Measurements from ENCODE around the gene CCDC185. TPM values are rescaled to one million over a fixed set of nuclear protein-coding genes. Genes with fewer than 3 reads are reported as not detected.
"Not testable (repeated sequence)": the region's sequence is repeated elsewhere in the genome, so short reads cannot be mapped to it uniquely, and the experiment has no call there.

Gene CCDC185
- total and polyA plus RNA-seq, 3 donors from 2014 or later = 17.2 to 64.8 (median 29.8) TPM

DNA sequence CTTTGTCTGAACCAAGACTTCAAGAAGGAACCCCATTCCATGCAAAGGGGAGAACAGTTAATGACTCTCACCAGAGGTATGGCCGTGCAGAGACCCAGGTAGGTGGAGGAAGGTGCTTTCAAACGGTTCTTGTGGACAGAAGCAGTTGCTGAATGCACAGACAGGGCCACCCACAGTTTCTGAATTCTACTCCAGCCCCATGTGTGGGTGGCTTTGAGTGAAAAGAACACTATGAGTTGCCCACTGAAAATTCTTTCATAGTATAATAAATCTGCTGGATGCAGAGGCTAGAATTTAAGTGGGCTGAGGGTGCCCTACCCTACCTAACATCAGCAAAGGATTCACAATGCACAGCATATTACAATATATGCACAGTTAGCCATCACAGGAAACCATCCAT lies 7.2 kb upstream of the CCDC185 start:
- intact Hi-C loops (cut with DNase I; ENCODE audit: low total_unique reads) = no loop called here
- WGBS, 2 donors = 58 to 70% methylated on average over 2 of the region's 2 CpGs

DNA sequence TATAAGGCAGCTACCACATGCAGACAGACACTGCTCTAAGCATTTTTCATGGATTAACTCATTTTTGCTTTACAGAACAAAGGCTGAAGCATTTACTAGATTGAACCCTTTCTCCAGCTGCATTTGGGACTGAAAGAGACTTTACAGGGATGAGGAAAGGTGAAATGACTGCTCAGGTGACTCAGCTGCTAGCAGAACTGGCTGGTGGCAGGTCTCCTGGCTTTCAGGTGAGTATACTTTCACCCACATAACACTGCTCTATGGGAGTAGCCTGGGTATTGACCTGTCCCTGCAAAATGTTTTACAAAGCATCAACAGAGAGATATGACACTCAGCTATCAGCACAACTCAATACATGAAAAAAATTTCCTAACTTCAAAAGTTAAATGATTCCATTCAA lies 2.6 kb upstream of the CCDC185 start:
- intact Hi-C loops (cut with DNase I; ENCODE audit: low total_unique reads) = no loop called here
- Histone ChIP-seq H3K4me3 (no peak overlapping the region), H3K27ac (no peak overlapping the region), H3K36me3 (ENCODE audit: low read depth, missing control alignments) (no peaks in the 10 kb centered on the region), H3K4me1 (no peaks in the 10 kb centered on the region), H3K27me3 (no peaks in the 10 kb centered on the region), H3K9me3 (no peaks in the 10 kb centered on the region)
- no peak for DNase-seq
- no peak for TF ChIP-seq POLR2A (IDR thresholded peaks at IDR 0.05)
- TF ChIP-seq, protein P1, sequence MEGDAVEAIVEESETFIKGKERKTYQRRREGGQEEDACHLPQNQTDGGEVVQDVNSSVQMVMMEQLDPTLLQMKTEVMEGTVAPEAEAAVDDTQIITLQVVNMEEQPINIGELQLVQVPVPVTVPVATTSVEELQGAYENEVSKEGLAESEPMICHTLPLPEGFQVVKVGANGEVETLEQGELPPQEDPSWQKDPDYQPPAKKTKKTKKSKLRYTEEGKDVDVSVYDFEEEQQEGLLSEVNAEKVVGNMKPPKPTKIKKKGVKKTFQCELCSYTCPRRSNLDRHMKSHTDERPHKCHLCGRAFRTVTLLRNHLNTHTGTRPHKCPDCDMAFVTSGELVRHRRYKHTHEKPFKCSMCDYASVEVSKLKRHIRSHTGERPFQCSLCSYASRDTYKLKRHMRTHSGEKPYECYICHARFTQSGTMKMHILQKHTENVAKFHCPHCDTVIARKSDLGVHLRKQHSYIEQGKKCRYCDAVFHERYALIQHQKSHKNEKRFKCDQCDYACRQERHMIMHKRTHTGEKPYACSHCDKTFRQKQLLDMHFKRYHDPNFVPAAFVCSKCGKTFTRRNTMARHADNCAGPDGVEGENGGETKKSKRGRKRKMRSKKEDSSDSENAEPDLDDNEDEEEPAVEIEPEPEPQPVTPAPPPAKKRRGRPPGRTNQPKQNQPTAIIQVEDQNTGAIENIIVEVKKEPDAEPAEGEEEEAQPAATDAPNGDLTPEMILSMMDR (IDR thresholded peaks at IDR 0.05) = no peak

More for the DNA sequence above, 7.2 kb upstream of the CCDC185 start:
- no peak overlapping the region for H3K27ac ChIP-seq
- no peak for DNase-seq
- no peaks in the 10 kb centered on the region for H3K9me3 ChIP-seq
- H3K4me3 ChIP-seq = no peak overlapping the region
- H3K4me1 ChIP-seq = no peaks in the 10 kb centered on the region
- H3K27me3 ChIP-seq = no peaks in the 10 kb centered on the region
- TF ChIP-seq POLR2A (IDR thresholded peaks at IDR 0.05) = no peak
- TF ChIP-seq, protein P1 (IDR thresholded peaks at IDR 0.05) = no peak
- no peaks in the 10 kb centered on the region for H3K36me3 ChIP-seq (ENCODE audit: low read depth, missing control alignments)

- TF ChIP-seq POLR2A (IDR thresholded peaks at IDR 0.05) = no peak
- TF ChIP-seq, protein P1 (IDR thresholded peaks at IDR 0.05) = no peak
- Histone ChIP-seq H3K27ac (no peak overlapping the region), H3K4me1 (no peaks in the 10 kb centered on the region), H3K9me3 (no peaks in the 10 kb centered on the region), H3K4me3 (peak overlapping the region in 1 of 2 donors; percentile 43), H3K27me3 (no peaks in the 10 kb centered on the region), H3K36me3 (ENCODE audit: low read depth, missing control alignments) (no peaks in the 10 kb centered on the region)
- DNase-seq = no peak
- WGBS, 2 donors = 78 to 85% methylated on average over 13 to 27 of the region's 27 CpGs
- intact Hi-C loops (cut with DNase I; ENCODE audit: low total_unique reads) = no loop called here
Measured at GRCh38 chr1:223394242-223394641, 1.0 kb downstream of the CCDC185 start.

- no peak for DNase-seq
- Histone ChIP-seq H3K36me3 (ENCODE audit: low read depth, missing control alignments) (no peaks in the 10 kb centered on the region), H3K9me3 (no peaks in the 10 kb centered on the region), H3K4me3 (peak overlapping the region in 1 of 2 donors; percentile 43), H3K27me3 (no peaks in the 10 kb centered on the region), H3K27ac (no peak overlapping the region), H3K4me1 (no peaks in the 10 kb centered on the region)
- WGBS, 2 donors = 66 to 68% methylated on average over 13 of the region's 13 CpGs
- TF ChIP-seq POLR2A (IDR thresholded peaks at IDR 0.05) = no peak
- TF ChIP-seq, protein P1 (IDR thresholded peaks at IDR 0.05) = no peak
- intact Hi-C loops (cut with DNase I; ENCODE audit: low total_unique reads) = no loop called here
Measured at GRCh38 chr1:223394706-223395105, 1.5 kb downstream of the CCDC185 start.

DNA sequence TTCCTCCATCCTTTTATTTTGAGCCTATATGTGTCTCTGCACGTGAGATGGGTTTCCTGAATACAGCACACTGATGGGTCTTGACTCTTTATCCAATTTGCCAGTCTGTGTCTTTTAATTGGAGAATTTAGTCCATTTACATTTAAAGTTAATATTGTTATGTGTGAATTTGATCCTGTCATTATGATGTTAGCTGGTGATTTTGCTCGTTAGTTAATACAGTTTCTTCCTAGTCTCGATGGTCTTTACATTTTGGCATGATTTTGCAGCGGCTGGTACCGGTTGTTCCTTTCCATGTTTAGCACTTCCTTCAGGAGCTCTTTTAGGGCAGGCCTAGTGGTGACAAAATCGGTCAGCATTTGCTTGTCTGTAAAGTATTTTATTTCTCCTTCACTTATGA lies 6.2 kb downstream of the CCDC185 start:
- H3K27ac ChIP-seq; intact Hi-C loops (cut with DNase I; ENCODE audit: low total_unique reads); H3K36me3 ChIP-seq (ENCODE audit: low read depth, missing control alignments); DNase-seq; H3K4me1 ChIP-seq; H3K4me3 ChIP-seq; H3K9me3 ChIP-seq; H3K27me3 ChIP-seq: not testable (repeated sequence)
- 91% methylated on average over 5 of the region's 6 CpGs; no CpG with 5 or more reads in 1 of the 2 donors for WGBS, 2 donors

Measured in testis (tissue), 3 donors.